ENCODE data around the gene CBR3. TPM values are rescaled to one million over a fixed set of nuclear protein-coding genes. Genes with fewer than 3 reads are reported as not detected.
"Not testable (repeated sequence)": the region's sequence is repeated elsewhere in the genome, so short reads cannot be mapped to it uniquely, and the experiment has no call there.

Gene CBR3
- polyA plus RNA-seq (2013, experiment 1 of 2; ENCODE audit: insufficient read length): 19.9 TPM
- 8.2 TPM for polyA plus RNA-seq (2013, experiment 2 of 2; ENCODE audit: insufficient read length)

- DNase-seq: peak; percentile 53
These were observed at the start of gene CBR3 for GRCh38 chr21:36134803-36135390. Gene CBR3, plus strand, starts transcription at chr21:36135079. Its CDS starts 114 bp downstream, at chr21:36135193.

- DNase-seq: no peak
These were observed 47.3 kb upstream of the CBR3 start for GRCh38 chr21:36087362-36088138.

DNA sequence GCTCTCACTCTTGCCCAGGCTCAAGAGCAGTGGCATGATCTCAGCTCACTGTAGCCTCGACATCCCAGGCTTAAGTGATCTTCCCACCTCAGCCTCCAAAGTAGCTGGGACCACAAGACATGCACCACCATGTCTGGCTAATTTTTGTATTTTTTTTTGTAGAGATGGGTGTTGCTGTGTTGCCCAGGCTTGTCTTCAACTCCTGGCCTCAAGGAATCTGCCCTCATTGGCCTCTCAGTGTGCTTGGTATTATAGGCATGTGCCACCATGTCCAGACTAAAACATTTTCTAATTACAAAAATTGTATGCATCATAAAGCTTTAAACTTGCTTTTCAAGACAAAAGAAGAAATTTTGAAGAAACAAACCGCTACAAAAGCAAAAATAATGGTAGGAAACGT, 44.9 kb upstream of the CBR3 start:
- DNase-seq: no peak

GRCh38 chr21:36092681-36093080, 42.2 kb upstream of the CBR3 start:
- DNase-seq: no peak

- no peak for DNase-seq
These were observed 41.4 kb upstream of the CBR3 start for GRCh38 chr21:36093512-36093911.

DNA sequence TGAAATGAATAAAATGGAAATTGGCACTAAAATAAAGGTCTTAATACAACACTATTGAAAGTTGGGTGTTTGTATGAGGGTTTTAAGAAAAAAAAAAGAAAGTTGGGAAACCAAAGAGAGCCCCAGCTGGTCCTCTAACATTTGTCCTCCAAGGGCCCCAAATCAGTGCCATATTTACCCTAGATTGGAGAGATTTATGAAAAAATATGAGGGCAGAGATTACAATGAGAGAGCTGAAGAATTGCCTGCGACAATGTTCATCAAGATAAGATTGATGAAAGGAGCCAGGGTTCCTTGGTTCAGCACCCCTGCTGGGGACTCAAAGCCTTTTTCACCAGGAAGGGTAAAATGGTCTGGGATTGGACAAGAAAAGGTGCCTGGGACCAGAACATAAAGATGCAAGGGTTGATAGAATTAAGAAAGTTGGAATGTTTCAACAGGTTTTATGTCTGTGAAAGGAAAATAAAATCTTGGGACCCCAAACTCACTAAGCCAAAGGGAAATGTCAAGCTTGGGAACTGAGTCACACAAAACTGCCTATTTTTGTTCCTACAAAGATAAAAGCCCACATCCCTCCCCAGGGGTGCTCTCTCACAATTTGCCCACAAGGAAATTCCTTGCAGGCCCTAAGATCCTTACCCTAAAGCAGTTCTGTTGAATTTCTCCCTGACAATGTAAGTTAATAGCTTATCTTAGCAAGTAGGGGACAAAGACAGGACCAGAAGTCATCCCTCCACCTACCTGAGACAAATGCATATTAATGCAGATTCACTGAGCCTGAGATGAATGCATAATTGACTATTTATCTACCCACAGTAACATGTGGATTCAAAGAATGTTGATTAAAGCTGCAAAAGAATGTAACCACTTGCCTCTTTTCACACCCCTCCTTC, 38.2 kb upstream of the CBR3 start:
- no peak for DNase-seq

GRCh38 chr21:36097427-36098181, 37.3 kb upstream of the CBR3 start:
- peak; percentile 31 for DNase-seq

DNA sequence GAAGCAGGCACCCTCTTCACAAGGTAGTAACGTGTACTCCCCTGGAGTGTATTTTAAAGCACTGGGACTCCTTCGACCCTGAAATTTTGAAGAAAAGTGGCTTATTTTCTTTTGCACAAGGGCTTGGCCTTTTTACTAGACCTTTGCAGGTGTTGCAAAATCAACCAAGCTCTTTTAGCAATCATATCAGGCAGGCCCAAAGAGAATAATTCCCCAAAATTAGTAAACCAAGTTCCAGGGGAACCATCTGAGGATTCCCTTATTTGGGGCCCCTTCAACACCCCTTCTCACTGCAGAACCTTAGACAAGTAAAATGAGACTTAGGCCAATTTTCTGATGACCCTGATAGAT, 36.7 kb upstream of the CBR3 start:
- no peak for DNase-seq

GRCh38 chr21:36099000-36099399, 35.9 kb upstream of the CBR3 start:
- no peak for DNase-seq

DNA sequence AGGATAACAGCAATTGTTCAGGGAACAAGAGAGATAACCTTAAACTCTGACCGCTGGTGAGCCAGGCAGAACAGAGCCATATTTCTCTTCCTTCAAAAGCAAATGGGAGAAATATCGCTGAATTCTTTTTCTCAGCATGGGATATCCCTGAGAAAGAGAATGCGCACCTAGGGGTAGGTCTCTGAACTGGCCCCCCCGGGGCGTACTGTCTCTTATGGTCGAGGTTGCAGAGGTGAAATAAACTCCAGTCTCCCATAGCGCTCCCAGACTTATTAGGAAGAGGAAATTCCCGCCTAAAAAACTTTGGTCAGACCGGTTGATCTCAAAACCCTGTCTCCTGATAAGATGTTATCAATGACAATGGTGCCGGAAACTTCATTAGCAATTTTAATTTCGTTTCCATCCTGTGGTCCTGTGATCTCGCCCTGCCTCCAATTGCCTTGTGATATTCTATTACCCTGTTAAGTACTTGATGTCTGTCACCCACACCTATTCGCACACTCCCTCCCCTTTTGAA, 35.1 kb upstream of the CBR3 start:
- not testable (repeated sequence) for DNase-seq

GRCh38 chr21:36100971-36101641, 33.8 kb upstream of the CBR3 start:
- DNase-seq: no peak

- DNase-seq: no peak
These were observed 31.4 kb upstream of the CBR3 start for GRCh38 chr21:36103434-36103833.

DNA sequence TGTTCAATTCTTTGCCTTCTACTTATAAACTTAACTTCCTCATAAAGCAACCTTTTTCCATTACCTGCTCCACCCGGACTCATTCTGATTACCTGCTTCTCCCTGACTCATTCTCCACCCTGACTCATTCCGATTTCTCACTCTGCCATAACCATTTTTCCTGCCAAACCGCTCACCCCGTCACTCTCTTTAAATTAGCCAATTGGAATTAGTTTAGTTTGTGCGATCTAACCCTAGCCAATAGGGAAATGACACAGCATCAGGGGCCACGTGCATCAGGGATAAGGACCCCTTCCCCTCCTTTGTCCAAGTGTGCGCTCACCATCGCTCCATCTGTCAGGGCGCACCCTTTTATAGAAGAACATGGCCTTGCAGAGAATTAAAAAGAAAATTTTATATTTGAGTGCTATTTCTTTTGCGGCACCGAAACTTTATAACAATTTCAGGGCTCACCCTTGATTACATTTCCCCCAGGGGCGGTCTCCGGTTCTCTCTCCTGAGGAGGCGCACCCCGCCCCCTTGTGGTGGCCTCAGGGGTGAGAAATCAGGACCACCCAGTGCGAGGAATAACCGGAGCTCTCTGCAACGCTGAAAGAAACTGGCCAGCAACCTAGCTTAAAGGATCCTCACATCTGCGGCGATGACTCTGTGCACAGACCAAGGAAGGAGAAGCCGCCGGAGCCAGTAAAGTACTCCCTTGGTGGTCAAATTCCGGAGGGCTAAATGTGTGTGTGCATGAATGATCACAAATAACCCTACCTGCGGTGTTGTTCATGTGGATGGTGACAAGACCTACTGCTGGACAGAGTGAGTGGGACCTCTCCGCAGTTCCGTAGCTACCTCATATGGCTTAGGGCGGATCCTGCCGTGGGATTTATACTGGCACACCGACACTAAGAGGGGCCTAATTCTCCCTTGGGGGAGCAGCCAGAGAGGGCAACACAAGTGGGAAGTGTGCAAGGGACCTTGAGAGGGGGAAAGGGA, 30.3 kb upstream of the CBR3 start:
- DNase-seq: peak; percentile 50

DNA sequence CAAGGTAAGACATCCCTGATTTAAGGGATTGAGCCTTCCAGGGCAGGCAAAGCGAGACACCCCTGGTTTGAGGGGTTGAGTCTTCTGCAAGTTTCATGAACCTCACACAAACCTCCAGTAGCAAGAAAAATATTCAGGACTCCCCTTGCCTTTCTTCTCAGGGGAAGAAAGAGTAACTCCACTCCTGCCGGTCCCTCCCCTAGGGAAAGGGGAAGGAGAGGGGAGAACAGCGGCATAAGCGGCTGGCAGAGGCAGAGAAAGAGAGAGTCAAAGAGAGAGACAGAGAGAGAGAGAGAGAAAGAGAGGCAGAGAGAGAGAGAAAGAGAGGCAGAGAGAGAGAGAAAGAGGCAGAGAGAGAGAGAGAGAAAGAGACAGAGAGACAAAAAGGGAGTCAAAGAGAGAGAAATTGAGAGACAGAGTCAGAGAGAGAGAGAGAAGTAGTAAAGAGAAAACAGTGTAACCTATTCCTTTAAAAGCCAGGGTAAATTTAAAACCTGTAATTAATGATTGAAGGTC, 29.5 kb upstream of the CBR3 start:
- no peak for DNase-seq

- DNase-seq: no peak
These were observed 25.0 kb upstream of the CBR3 start for GRCh38 chr21:36109868-36110267.

- no peak for DNase-seq
These were observed 23.6 kb upstream of the CBR3 start for GRCh38 chr21:36111238-36111637.

- no peak for DNase-seq
These were observed 21.0 kb upstream of the CBR3 start for GRCh38 chr21:36113647-36114428.

DNA sequence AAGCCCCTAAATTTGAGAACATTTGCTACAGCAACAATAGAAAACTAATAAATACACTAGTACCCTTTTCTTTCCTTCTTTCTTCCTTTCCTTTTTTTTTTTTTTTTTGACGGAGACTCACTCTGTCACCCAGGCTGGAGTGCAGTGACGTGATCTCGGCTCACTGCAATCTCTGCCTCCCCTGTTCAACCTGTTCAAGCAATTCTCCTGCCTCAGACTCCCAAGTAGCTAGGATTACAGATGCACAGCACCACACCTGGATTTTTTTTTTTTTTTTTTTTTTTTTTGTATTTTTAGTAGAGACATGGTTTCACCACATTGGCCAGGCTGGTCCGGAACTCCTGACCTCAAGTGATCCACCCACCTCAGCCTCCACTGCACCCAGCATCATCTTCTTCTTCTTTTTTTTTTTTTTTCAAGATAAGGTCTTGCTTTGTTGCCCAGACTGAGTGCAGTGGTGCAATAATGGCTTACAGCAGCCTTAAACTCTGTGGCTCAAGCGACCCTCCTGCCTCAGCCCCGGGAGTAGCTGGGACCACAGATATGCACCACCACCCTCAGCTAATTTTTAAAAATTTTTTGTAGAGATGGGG, 19.6 kb upstream of the CBR3 start:
- DNase-seq: no peak

GRCh38 chr21:36117286-36117741, 17.6 kb upstream of the CBR3 start:
- DNase-seq: no peak
